ENCODE results near the gene BTLA.

The BTLA gene

DNA sequence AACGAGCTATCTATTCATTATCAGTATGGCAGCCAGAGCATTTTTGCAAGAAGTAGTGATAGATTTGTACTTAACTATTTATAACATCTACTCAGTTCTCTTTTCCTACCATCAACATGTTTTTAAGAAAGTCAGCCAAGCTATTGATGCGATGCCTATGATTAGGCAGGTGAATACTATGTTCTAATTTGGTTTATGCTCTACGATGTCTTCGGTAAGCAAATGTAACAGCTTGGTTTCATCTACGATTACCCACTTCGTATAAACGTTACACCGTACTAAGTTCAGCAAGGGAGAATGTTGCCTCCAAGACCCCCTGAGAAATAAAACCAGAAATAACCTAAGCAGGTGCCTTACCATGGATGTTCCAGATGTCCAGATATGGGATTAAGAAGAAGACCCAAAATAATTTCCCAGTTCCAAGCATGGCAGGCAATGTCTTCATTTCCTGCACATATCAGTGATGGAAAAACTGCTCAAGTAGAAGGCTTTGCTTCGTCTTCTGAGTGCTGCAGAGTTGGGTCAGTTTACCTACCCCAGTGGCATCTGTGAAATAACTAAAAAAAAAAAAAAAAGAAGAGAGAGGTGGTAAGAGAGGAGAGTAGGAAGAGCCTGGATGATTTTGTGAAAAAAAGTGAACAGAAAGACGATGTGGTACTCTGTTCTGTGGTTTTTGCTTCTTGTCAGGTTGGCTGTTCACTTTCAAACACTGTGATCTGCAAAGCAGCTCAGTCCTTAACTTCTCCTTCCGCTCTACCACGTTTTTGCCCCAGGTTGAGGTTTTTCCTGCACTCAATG, at the start of gene BTLA:
Gene BTLA (minus strand): TSS at position 559 of the 798 bp plus-strand sequence. CDS start 114 bp downstream, at position 445.
- no peaks in the 10 kb centered on the region for H3K4me1 ChIP-seq (ENCODE audit: control insufficient read depth, insufficient read depth, low read length)
- H3K4me3 ChIP-seq (ENCODE audit: low read depth, low read length) = no peak within 1 kb of the TSS
- no peaks in the 10 kb centered on the region for H3K36me3 ChIP-seq (ENCODE audit: control insufficient read depth in 2 of 2, insufficient read depth in 1 of 2, low read length in 2 of 2)
- no peak within 1 kb of the TSS for H3K27ac ChIP-seq (ENCODE audit: extremely low read depth, low read depth, low read length)
- POLR2A ChIA-PET = no interaction called here
- no peak for TF ChIP-seq ZNF404 (tag by site-specific recombination; IDR thresholded peaks at IDR 0.05)
- no peak for TF ChIP-seq ZNF133 (tag by site-specific recombination; IDR thresholded peaks at IDR 0.05)
- TF ChIP-seq KLF7 (tag by site-specific recombination; IDR thresholded peaks at IDR 0.05; ENCODE audit: borderline replicate concordance) = no peak
- TF ChIP-seq ZNF416 (tag by site-specific recombination; IDR thresholded peaks at IDR 0.05) = no peak
- no peak for TF ChIP-seq ZNF670 (tag by site-specific recombination; IDR thresholded peaks at IDR 0.05; ENCODE audit: low read depth)
- TF ChIP-seq ZNF544 (tag by site-specific recombination; IDR thresholded peaks at IDR 0.05) = no peak
- no peak for TF ChIP-seq ZNF610 (tag by site-specific recombination; IDR thresholded peaks at IDR 0.05; ENCODE audit: borderline replicate concordance)
- no peaks in the 10 kb centered on the region for H3K9me3 ChIP-seq (ENCODE audit: control insufficient read depth, insufficient read depth, low read depth, low read length)
- CTCF ChIA-PET = interaction anchor here (0.6 to 0.7 kb wide), 3 partner anchors 15 to 55 kb away, joined by 3 to 4 read pairs (median 3); no protein-coding TSS in a partner anchor

- no peak overlapping the region for H3K27ac ChIP-seq (ENCODE audit: extremely low read depth, low read depth, low read length)
- ChIA-PET CTCF (no interaction called here), POLR2A (no interaction called here)
- no peak overlapping the region for H3K4me3 ChIP-seq (ENCODE audit: low read depth, low read length)
- H3K4me1 ChIP-seq (ENCODE audit: control insufficient read depth, insufficient read depth, low read length) = no peaks in the 10 kb centered on the region
- H3K36me3 ChIP-seq (ENCODE audit: control insufficient read depth in 2 of 2, insufficient read depth in 1 of 2, low read length in 2 of 2) = peaks cover 3 to 30% of the 10 kb centered on the region in 2 experiments; a peak in 2 of 3 replicates
- TF ChIP-seq, protein P1, sequence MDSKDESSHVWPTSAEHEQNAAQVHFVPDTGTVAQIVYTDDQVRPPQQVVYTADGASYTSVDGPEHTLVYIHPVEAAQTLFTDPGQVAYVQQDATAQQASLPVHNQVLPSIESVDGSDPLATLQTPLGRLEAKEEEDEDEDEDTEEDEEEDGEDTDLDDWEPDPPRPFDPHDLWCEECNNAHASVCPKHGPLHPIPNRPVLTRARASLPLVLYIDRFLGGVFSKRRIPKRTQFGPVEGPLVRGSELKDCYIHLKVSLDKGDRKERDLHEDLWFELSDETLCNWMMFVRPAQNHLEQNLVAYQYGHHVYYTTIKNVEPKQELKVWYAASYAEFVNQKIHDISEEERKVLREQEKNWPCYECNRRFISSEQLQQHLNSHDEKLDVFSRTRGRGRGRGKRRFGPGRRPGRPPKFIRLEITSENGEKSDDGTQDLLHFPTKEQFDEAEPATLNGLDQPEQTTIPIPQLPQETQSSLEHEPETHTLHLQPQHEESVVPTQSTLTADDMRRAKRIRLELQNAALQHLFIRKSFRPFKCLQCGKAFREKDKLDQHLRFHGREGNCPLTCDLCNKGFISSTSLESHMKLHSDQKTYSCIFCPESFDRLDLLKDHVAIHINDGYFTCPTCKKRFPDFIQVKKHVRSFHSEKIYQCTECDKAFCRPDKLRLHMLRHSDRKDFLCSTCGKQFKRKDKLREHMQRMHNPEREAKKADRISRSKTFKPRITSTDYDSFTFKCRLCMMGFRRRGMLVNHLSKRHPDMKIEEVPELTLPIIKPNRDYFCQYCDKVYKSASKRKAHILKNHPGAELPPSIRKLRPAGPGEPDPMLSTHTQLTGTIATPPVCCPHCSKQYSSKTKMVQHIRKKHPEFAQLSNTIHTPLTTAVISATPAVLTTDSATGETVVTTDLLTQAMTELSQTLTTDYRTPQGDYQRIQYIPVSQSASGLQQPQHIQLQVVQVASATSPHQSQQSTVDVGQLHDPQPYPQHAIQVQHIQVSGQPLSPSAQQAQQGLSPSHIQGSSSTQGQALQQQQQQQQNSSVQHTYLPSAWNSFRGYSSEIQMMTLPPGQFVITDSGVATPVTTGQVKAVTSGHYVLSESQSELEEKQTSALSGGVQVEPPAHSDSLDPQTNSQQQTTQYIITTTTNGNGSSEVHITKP (tag by site-specific recombination; IDR thresholded peaks at IDR 0.05) = no peak
- no peak for TF ChIP-seq ZNF211 (tag by site-specific recombination; IDR thresholded peaks at IDR 0.05; ENCODE audit: low read depth)
- TF ChIP-seq ZNF561 (tag by site-specific recombination; IDR thresholded peaks at IDR 0.05; ENCODE audit: borderline replicate concordance) = no peak
- TF ChIP-seq ZNF37A (tag by site-specific recombination; IDR thresholded peaks at IDR 0.05) = no peak
- no peak for TF ChIP-seq MZF1 (tag by site-specific recombination; IDR thresholded peaks at IDR 0.05; ENCODE audit: borderline replicate concordance)
- no peak for TF ChIP-seq ZNF521 (tag by site-specific recombination; IDR thresholded peaks at IDR 0.05)
- no peak for TF ChIP-seq ZNF132 (tag by site-specific recombination; IDR thresholded peaks at IDR 0.05; ENCODE audit: borderline replicate concordance)
- TF ChIP-seq, protein P2, sequence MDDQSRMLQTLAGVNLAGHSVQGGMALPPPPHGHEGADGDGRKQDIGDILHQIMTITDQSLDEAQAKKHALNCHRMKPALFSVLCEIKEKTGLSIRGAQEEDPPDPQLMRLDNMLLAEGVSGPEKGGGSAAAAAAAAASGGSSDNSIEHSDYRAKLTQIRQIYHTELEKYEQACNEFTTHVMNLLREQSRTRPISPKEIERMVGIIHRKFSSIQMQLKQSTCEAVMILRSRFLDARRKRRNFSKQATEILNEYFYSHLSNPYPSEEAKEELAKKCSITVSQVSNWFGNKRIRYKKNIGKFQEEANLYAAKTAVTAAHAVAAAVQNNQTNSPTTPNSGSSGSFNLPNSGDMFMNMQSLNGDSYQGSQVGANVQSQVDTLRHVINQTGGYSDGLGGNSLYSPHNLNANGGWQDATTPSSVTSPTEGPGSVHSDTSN (CRISPR knock-in tag; IDR thresholded peaks at IDR 0.05) = no peak
- TF ChIP-seq ZNF394 (tag by site-specific recombination; IDR thresholded peaks at IDR 0.05; ENCODE audit: borderline replicate concordance) = no peak
- no peak for TF ChIP-seq ZNF473 (tag by site-specific recombination; IDR thresholded peaks at IDR 0.05)
- no peaks in the 10 kb centered on the region for H3K9me3 ChIP-seq (ENCODE audit: control insufficient read depth, insufficient read depth, low read depth, low read length)
Measured at GRCh38 chr3:112546216-112546759, 47.0 kb upstream of the BTLA start.
